Measurements from ENCODE around the gene BAHCC1.

The BAHCC1 gene

GRCh38 chr17:81428121-81428515 lies 32.9 kb downstream of the BAHCC1 start:
- no peak for DNase-seq

GRCh38 chr17:81428516-81428915 lies 33.3 kb downstream of the BAHCC1 start:
- no peak for DNase-seq

DNA sequence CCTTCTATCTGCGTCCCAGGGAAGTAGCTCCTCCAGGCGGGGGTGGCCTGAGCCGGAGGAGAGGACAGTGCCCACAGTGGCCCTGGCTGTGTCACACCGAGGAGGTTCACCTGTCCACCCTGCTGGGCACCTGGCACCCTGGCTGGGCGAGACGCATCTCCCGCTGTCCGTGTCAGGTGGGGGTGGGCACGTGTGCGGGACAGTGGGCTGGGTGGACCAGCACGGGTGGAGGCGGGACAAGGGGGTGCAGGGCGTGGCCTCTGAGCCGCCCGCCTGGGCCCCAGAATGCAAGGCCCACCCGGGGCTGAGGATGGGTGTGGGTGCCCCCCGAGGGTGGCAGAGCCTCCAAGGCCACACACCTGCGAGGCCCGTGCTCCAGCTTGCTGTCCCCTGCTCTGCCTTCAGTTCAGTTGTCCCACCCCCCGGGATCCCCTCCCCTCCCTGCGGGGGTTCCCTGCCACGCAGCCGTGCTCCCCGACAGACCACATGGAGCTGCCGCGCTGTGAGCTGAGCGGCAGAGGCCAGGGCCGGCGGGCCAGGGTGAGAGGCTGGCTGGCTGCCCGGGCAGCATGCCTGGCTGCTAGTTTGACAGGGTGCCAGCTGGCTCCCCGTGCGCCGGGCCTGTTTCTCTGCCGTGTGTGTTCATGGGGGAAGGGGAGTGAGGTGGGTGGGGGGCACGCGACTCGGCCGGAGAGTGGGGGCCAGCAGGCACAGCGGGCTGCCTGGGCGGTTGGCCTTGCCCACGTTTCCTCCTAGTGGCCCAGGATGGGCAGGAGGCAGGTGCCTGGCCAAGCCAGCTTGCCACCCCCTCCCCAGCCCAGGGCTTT lies 33.9 kb downstream of the BAHCC1 start:
- no peak for DNase-seq

DNA sequence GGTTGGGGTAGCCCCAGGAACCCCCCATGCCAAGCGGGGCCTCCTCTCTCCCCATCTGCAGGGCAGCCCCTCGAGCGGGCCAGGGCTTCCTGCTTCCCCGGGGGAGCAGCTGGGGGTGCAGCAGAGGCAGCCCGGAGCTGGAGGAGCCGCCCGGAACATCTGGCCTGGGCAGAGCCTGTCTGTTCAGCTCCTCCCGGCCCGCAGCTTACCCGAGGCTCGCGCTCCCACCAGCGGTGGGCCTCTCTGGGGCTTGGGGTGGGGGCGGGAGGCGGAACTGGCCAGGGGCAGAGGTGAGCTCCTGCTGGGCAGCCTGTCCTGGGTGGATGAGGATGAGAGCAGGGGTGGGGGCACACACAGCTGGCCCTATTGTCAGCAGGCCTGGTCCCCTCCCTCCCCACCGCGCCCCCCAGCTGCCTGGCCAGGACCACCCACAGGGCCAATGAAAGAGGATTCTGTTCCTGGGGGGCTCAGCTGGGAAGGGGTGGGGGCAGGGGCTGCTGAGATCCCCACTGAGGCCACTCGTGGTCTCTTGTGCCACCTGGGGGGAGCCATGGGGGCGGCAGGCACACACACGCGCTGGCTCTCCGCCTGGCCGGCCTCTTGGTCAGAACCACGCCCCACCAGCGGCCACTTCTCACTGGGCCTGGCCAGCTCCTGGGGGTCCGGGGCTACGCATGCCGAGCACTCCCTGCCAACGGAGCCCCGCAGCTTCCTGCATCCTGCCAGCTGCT lies 34.7 kb downstream of the BAHCC1 start:
- DNase-seq, result no peak

- DNase-seq, result no peak
These were observed 36.6 kb downstream of the BAHCC1 start for GRCh38 chr17:81431545-81432482.

GRCh38 chr17:81432941-81433340 lies 37.7 kb downstream of the BAHCC1 start:
- no peak for DNase-seq

DNA sequence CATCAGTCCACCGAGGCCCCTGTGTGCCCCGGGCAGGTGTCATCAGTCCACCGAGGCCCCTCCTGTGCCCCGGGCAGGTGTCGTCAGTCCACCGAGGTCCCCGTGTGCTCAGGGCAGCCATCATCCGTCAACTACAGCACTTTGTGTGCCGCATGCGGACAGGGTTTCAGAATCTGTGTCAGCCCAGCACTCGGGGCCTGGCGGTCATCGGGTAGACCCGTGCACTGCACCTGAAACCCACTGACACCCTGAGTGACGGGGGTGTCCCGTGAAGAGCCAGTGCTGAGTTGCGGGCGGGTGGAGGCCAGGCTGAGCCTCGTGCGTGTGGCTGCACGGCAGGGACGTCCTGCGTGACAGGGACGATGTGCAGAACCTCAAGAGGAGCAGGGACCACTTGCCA lies 38.4 kb downstream of the BAHCC1 start:
- no peak for DNase-seq

DNA sequence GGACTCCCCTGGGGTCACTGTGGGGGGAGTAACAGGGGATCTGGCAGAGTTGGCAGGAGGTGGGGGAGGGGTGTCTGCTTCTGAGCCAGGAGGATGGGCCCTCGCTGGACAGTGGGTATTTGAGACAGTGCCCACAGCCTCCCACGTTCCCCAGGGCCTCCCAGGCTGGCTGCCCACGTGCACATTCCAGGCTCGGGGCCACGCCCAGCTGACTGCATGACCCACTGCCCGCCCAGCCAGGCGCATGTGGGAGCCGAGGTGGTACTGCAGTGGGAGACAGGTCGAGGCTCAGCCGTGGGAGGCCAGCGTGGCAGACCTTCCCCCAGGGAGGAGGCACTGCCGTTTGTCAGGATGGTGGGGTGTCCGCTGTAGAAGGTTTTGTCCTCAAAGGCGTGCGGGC lies 38.8 kb downstream of the BAHCC1 start:
- no peak for DNase-seq

DNA sequence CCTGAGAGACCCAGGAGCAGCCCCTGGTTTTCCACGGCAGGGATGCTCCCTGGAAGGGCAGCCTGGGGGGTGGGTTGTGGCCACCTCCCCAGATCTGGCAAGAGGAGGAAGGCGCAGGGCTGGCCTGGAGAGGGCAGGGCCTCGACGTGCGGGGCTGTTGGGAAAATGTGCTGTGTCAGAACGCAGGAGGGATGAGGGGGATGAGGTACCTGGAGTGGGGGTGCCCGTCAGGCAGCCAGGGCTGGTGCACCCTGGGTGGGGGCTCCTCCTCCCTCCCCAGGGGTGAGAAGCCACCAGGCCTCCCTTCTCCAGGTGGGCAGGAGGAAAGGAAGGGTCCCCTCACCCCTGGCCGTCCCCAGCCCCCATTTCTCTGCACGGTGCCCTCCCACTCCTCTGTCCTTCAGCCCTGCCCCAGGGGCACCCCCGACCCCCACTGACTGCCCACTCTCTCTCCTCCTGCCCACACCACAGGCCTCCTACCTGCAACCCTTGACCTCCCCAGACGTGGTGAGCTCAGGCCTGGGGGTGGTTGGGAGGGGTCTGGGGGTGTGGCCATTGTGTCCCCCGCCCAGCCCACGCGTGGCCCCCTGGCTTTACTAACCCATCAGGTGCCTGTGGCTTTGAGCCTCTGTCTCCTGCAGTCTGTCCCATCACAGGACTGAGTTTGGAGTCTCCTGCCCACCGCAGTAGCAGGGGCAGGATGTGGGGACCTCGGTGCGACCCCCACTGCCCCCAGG lies 39.6 kb downstream of the BAHCC1 start:
- no peak for DNase-seq

DNA sequence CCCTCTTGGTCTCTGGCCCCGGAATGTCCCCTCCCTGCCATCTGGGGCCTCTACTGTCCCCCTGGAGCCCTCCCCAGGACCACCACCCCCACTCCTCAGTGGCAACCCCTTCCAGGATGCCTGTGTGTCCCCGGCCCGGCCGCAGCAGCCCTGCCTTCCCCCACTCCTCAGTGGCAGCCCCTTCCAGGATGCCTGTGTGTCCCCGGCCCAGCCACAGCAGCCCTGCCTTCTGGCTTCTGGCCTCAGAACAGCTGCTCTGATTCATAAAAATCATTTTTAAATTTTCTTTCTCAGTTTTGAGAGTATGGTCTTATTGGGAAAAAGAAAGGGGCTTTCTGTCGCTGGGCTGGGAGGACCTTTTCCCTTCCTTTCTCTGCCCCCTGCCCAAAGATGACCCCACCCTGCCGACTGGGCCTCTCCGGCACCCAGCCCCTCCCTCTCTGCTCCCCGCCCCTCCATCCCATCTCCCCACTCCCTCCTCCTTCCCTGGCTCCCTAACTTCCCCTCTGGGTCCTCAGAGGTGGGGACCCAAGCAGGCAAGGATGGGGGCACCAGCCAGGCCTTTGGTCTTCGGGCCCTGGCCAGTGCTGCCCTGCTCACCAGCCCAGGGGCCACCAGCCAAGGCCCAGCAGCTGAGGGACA lies 40.5 kb downstream of the BAHCC1 start:
- no peak for DNase-seq

DNA sequence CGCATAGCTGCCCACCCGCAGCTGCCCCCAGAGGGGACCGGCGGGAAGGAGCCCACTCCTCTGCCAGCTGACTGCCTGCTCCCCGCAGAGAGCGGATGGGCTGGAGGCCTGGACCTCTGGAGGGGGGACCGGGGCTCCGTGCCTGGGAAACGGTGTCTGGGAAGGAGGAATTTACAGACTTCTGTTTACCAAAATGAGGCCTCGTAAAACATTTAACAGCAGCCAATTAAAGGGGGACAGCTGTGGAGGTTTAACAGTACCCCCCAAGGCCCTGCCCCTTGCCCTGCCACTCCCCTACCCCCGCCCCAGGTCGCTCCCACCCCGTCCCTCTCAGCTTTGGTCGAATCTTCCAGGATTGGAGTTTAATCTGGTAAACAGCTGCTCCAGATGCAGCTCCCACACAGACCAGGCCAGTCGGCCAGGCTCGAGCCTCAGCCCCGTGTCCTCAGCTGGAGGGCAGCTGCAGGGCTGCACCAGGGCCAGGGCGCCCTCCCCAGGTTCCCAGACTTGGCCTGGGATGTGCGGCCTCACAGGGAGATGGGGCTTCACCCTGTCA lies 41.1 kb downstream of the BAHCC1 start:
- DNase-seq, result no peak

GRCh38 chr17:81437191-81437651 lies 42.0 kb downstream of the BAHCC1 start:
- DNase-seq, result no peak

DNA sequence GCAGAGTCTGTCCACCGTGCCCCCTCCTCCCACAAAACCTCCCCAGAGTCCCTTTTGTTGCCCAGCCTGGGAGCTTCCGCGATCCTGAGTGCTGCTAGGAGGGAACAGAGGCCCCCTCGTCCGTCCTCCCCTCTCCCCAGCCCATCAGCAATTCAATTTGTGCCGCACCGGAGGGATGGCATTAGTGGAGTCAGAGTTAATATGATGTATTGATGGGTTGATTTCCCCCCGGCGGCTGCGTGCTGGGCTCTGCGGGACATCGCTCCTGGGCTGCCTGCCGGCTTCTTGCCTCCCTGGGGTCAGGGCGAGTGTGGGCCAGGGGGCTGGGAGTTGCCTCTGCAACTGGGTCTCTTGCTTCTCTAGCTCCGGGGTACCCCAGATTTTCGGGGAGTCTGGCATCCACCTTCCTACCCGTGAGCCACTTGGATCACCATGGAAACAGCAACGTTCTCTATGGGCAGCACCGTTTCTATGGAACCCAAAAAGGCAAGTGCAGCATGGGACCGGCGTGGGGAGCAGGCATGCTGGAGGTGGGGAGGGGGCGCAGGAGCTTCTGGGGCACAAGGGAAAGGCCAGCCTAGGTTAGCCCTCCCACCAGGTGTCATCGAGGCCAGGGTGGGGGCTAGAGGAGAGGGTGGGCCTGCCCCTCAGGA lies 42.9 kb downstream of the BAHCC1 start:
- no peak for DNase-seq

GRCh38 chr17:81438688-81439087 lies 43.4 kb downstream of the BAHCC1 start:
- DNase-seq, result no peak

GRCh38 chr17:81440051-81440471 lies 44.8 kb downstream of the BAHCC1 start:
- no peak for DNase-seq

GRCh38 chr17:81440511-81441244 lies 45.4 kb downstream of the BAHCC1 start:
- DNase-seq, result no peak

DNA sequence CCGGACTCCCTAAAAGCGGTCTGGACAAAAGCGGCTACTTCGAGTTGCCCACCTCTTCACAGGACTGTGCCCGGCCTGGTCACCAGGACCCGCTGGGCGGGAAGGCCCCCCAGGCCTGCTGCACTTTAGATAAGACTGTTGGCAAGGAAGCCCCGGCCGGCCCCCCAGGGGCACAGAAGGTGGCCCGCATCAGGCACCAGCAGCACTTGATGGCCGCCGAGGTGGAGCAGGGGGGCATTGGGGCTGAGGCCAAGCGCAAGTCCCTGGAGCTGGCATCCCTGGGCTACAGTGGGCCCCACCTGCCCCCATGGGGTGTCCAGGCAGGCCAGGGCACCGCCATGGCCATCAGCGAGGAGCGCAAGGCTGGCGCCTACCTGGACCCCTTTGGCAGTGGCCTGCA lies 47.5 kb downstream of the BAHCC1 start:
- DNase-seq, result no peak

DNA sequence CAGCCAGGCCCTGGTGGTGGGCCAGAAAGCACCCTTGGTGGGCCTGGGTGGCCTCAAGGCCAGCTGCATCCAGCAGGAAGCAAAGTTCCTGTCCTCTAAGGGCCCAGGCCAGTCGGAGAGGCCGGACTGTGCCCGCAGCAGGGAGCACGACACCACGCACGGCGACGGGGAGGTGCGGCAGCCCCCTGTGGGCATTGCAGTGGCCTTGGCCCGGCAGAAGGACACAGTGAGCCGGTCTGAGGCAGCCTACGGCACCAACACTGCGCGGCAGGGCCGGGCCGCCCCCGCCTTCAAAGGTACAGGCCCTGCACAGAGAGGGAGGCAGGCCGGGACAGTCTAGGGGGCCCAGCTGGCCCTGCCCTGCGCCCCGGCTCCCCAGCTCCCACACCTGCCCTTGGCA lies 48.0 kb downstream of the BAHCC1 start:
- DNase-seq, result no peak

GRCh38 chr17:81444610-81445339 lies 49.5 kb downstream of the BAHCC1 start:
- no peak for DNase-seq

Measured in effector CD4-positive, alpha-beta T cell (primary cell).